ENCODE results near the gene TTLL11.

Gene TTLL11

DNA sequence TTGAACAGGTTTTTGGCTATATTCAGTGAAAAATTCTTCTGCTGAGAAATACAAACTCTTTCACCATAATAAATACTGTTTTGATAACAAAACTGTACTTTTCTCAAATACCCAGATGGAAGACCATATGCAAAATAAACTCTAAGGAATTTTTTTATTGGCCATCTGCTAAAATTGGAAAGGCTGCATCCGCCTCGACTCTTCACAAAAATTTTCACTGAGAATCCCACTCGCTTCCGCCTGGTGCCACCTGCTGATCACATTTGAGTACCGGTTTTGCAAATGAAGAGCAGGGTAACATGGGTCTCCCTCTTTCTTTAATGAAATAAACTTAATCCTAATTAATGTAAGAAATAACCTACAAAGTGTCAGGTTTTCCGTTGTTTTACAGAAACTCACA lies 76.4 kb downstream of the TTLL11 start:
- Histone ChIP-seq H3K4me3 (ENCODE audit: low read length in 2 of 2) (no peak overlapping the region), H3K27me3 (ENCODE audit: control insufficient read depth in 3 of 3, insufficient read depth in 3 of 3, low read depth in 1 of 3, low read length in 3 of 3) (no peaks in the 10 kb centered on the region), H2AK5ac (ENCODE audit: low read depth, low read length) (no peak overlapping the region), H2AFZ (ENCODE audit: low read length) (no peak overlapping the region), H3K9me3 (replicated peaks in 1 of 2; ENCODE audit: control insufficient read depth in 2 of 2, insufficient read depth in 1 of 2, low read depth in 1 of 2, low read length in 2 of 2) (no peaks in the 10 kb centered on the region), H4K8ac (ENCODE audit: low read depth, low read length) (no peak overlapping the region), H3K18ac (ENCODE audit: low read length) (no peak overlapping the region), H3K23ac (ENCODE audit: low read depth, low read length, poor library complexity) (no peak overlapping the region), H3K27ac (replicated peaks; ENCODE audit: low read length) (no peak overlapping the region), H2BK120ac (ENCODE audit: low read depth, low read length) (no peak overlapping the region), H3K4me2 (ENCODE audit: insufficient read depth, low read length, poor library complexity, severe bottlenecking) (no peak overlapping the region), H3K4ac (ENCODE audit: low read length) (no peak overlapping the region), H3K4me1 (ENCODE audit: control insufficient read depth in 2 of 2, insufficient read depth in 1 of 2, low read depth in 1 of 2, low read length in 2 of 2) (no peaks in the 10 kb centered on the region), H3K14ac (ENCODE audit: low read length) (no peak overlapping the region), H2BK5ac (ENCODE audit: low read length) (no peak overlapping the region), H3K36me3 (replicated peaks in 1 of 2; ENCODE audit: control insufficient read depth in 2 of 2, insufficient read depth in 2 of 2, low read length in 2 of 2) (no peaks in the 10 kb centered on the region), H2BK15ac (ENCODE audit: low read length) (no peak overlapping the region), H3K9ac (ENCODE audit: low read depth, low read length, poor library complexity) (no peak overlapping the region), H2BK12ac (ENCODE audit: low read length) (no peak overlapping the region), H4K91ac (ENCODE audit: low read depth, low read length, poor library complexity) (no peak overlapping the region), H3K79me1 (ENCODE audit: low read depth, low read length) (no peaks in the 10 kb centered on the region)
- no peak for DNase-seq (ENCODE audit: low spot score)
- WGBS, 2 donors (ENCODE audit: extremely low coverage in 2 of 2, insufficient read length in 2 of 2, insufficient replicate concordance in 1 of 2), result no CpG with 5 or more reads among the region's 6 CpGs

DNA sequence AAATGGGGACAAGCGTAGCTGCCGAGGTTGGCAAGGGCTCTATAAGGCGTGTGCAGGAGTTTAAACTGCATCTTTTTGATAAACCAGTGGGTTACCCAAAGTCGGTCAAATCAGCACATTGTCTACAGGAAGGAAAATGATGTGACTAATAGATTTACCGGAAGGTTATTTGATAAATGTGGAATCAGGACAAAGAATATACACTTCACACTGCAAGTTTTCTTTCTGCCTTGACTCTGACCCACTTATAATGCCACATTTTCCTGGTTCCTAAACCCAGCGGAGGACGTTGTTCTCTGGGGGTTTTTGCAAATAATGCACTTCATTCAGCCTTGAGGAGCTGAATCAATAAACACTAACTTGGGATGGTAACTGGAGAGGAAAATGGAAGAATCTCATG lies 76.8 kb downstream of the TTLL11 start:
- H3K36me3 ChIP-seq (replicated peaks in 1 of 2; ENCODE audit: control insufficient read depth in 2 of 2, insufficient read depth in 2 of 2, low read length in 2 of 2), result no peaks in the 10 kb centered on the region
- no peak overlapping the region for H2BK12ac ChIP-seq (ENCODE audit: low read length)
- no peak overlapping the region for H2BK120ac ChIP-seq (ENCODE audit: low read depth, low read length)
- H4K8ac ChIP-seq (ENCODE audit: low read depth, low read length), result no peak overlapping the region
- no peak overlapping the region for H4K91ac ChIP-seq (ENCODE audit: low read depth, low read length, poor library complexity)
- H2BK5ac ChIP-seq (ENCODE audit: low read length), result no peak overlapping the region
- no peak overlapping the region for H3K27ac ChIP-seq (replicated peaks; ENCODE audit: low read length)
- no peak overlapping the region for H3K4me2 ChIP-seq (ENCODE audit: insufficient read depth, low read length, poor library complexity, severe bottlenecking)
- no peak overlapping the region for H3K18ac ChIP-seq (ENCODE audit: low read length)
- no peaks in the 10 kb centered on the region for H3K79me1 ChIP-seq (ENCODE audit: low read depth, low read length)
- no peak overlapping the region for H3K23ac ChIP-seq (ENCODE audit: low read depth, low read length, poor library complexity)
- WGBS, 2 donors (ENCODE audit: extremely low coverage in 2 of 2, insufficient read length in 2 of 2, insufficient replicate concordance in 1 of 2), result no CpG with 5 or more reads among the region's 7 CpGs
- H3K9me3 ChIP-seq (replicated peaks in 1 of 2; ENCODE audit: control insufficient read depth in 2 of 2, insufficient read depth in 1 of 2, low read depth in 1 of 2, low read length in 2 of 2), result no peaks in the 10 kb centered on the region
- no peaks in the 10 kb centered on the region for H3K27me3 ChIP-seq (ENCODE audit: control insufficient read depth in 3 of 3, insufficient read depth in 3 of 3, low read depth in 1 of 3, low read length in 3 of 3)
- no peak overlapping the region for H2BK15ac ChIP-seq (ENCODE audit: low read length)
- no peaks in the 10 kb centered on the region for H3K4me1 ChIP-seq (ENCODE audit: control insufficient read depth in 2 of 2, insufficient read depth in 1 of 2, low read depth in 1 of 2, low read length in 2 of 2)
- H2AFZ ChIP-seq (ENCODE audit: low read length), result no peak overlapping the region
- H2AK5ac ChIP-seq (ENCODE audit: low read depth, low read length), result no peak overlapping the region
- no peak overlapping the region for H3K4ac ChIP-seq (ENCODE audit: low read length)
- H3K14ac ChIP-seq (ENCODE audit: low read length), result no peak overlapping the region
- no peak for DNase-seq (ENCODE audit: low spot score)
- no peak overlapping the region for H3K9ac ChIP-seq (ENCODE audit: low read depth, low read length, poor library complexity)
- no peak overlapping the region for H3K4me3 ChIP-seq (ENCODE audit: low read length in 2 of 2)

GRCh38 chr9:122015170-122015821 lies 77.8 kb downstream of the TTLL11 start:
- Histone ChIP-seq H3K4ac (ENCODE audit: low read length) (no peak overlapping the region), H4K91ac (ENCODE audit: low read depth, low read length, poor library complexity) (no peak overlapping the region), H3K36me3 (replicated peaks in 1 of 2; ENCODE audit: control insufficient read depth in 2 of 2, insufficient read depth in 2 of 2, low read length in 2 of 2) (no peaks in the 10 kb centered on the region), H2BK5ac (ENCODE audit: low read length) (no peak overlapping the region), H3K23ac (ENCODE audit: low read depth, low read length, poor library complexity) (no peak overlapping the region), H2BK120ac (ENCODE audit: low read depth, low read length) (no peak overlapping the region), H2BK15ac (ENCODE audit: low read length) (no peak overlapping the region), H3K27ac (replicated peaks; ENCODE audit: low read length) (no peak overlapping the region), H3K9ac (ENCODE audit: low read depth, low read length, poor library complexity) (no peak overlapping the region), H3K9me3 (replicated peaks in 1 of 2; ENCODE audit: control insufficient read depth in 2 of 2, insufficient read depth in 1 of 2, low read depth in 1 of 2, low read length in 2 of 2) (peaks cover 0 to under 1% of the 10 kb centered on the region in 2 donors), H3K4me2 (ENCODE audit: insufficient read depth, low read length, poor library complexity, severe bottlenecking) (no peak overlapping the region), H3K79me1 (ENCODE audit: low read depth, low read length) (no peaks in the 10 kb centered on the region), H2AFZ (ENCODE audit: low read length) (no peak overlapping the region), H4K8ac (ENCODE audit: low read depth, low read length) (no peak overlapping the region), H3K4me3 (ENCODE audit: low read length in 2 of 2) (no peak overlapping the region), H3K4me1 (ENCODE audit: control insufficient read depth in 2 of 2, insufficient read depth in 1 of 2, low read depth in 1 of 2, low read length in 2 of 2) (no peaks in the 10 kb centered on the region), H2AK5ac (ENCODE audit: low read depth, low read length) (no peak overlapping the region), H2BK12ac (ENCODE audit: low read length) (no peak overlapping the region), H3K18ac (ENCODE audit: low read length) (no peak overlapping the region), H3K14ac (ENCODE audit: low read length) (no peak overlapping the region), H3K27me3 (ENCODE audit: control insufficient read depth in 3 of 3, insufficient read depth in 3 of 3, low read depth in 1 of 3, low read length in 3 of 3) (no peaks in the 10 kb centered on the region)
- no peak for DNase-seq (ENCODE audit: low spot score)
- WGBS, 2 donors (ENCODE audit: extremely low coverage in 2 of 2, insufficient read length in 2 of 2, insufficient replicate concordance in 1 of 2), result no CpG with 5 or more reads among the region's 11 CpGs

DNA sequence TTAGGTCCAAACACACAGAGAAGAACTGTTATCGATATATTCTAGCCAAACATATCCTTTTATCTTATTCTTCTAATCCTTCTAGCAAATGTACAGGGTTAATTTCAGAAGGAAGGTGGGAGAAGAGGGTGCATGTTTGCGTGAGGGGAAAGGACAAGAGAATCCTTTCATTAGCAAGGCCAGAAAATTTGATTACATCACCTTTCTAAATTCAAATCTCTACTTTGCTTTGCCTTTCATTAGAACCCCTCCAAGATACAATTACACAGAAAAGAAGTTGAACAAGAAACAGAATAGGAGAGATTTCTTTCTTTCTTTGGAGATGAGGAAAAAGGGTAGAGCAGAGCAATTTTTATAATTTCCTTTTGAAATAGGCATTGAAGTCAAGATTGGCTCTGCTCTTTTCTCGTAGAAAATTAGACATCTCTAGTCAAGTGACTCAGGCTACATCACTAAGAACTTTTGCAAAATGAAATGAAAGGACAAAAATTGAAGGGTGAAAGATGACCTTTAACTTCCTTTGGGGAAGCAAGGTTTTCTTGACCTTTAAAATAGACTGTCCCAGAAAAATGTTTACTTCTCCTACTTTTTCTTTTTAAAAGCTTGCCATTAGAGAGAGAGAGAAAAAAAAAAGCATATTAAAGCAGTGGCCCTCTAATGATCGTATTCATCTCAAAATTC lies 81.2 kb downstream of the TTLL11 start:
- Histone ChIP-seq H4K8ac (ENCODE audit: low read depth, low read length) (no peak overlapping the region), H3K4me2 (ENCODE audit: insufficient read depth, low read length, poor library complexity, severe bottlenecking) (no peak overlapping the region), H3K79me1 (ENCODE audit: low read depth, low read length) (no peaks in the 10 kb centered on the region)

More for the DNA sequence above, 81.2 kb downstream of the TTLL11 start:
- no peaks in the 10 kb centered on the region for H3K4me1 ChIP-seq (ENCODE audit: control insufficient read depth in 2 of 2, insufficient read depth in 1 of 2, low read depth in 1 of 2, low read length in 2 of 2)
- no peak overlapping the region for H4K91ac ChIP-seq (ENCODE audit: low read depth, low read length, poor library complexity)
- no peak overlapping the region for H3K14ac ChIP-seq (ENCODE audit: low read length)
- no peak overlapping the region for H3K18ac ChIP-seq (ENCODE audit: low read length)
- H3K9ac ChIP-seq (ENCODE audit: low read depth, low read length, poor library complexity), result no peak overlapping the region
- peaks cover 0 to 1% of the 10 kb centered on the region in 2 donors for H3K9me3 ChIP-seq (replicated peaks in 1 of 2; ENCODE audit: control insufficient read depth in 2 of 2, insufficient read depth in 1 of 2, low read depth in 1 of 2, low read length in 2 of 2)
- H2BK120ac ChIP-seq (ENCODE audit: low read depth, low read length), result no peak overlapping the region
- no peak overlapping the region for H2BK15ac ChIP-seq (ENCODE audit: low read length)
- no peak overlapping the region for H2BK12ac ChIP-seq (ENCODE audit: low read length)
- no peak overlapping the region for H3K27ac ChIP-seq (replicated peaks; ENCODE audit: low read length)
- H2AFZ ChIP-seq (ENCODE audit: low read length), result no peak overlapping the region
- H3K36me3 ChIP-seq (replicated peaks in 1 of 2; ENCODE audit: control insufficient read depth in 2 of 2, insufficient read depth in 2 of 2, low read length in 2 of 2), result no peaks in the 10 kb centered on the region
- WGBS, 2 donors (ENCODE audit: extremely low coverage in 2 of 2, insufficient read length in 2 of 2, insufficient replicate concordance in 1 of 2), result no CpG with 5 or more reads among the region's 4 CpGs
- H3K23ac ChIP-seq (ENCODE audit: low read depth, low read length, poor library complexity), result no peak overlapping the region
- H3K4me3 ChIP-seq (ENCODE audit: low read length in 2 of 2), result no peak overlapping the region
- no peak overlapping the region for H2BK5ac ChIP-seq (ENCODE audit: low read length)
- H3K4ac ChIP-seq (ENCODE audit: low read length), result no peak overlapping the region
- no peaks in the 10 kb centered on the region for H3K27me3 ChIP-seq (ENCODE audit: control insufficient read depth in 3 of 3, insufficient read depth in 3 of 3, low read depth in 1 of 3, low read length in 3 of 3)
- no peak overlapping the region for H2AK5ac ChIP-seq (ENCODE audit: low read depth, low read length)
- no peak for DNase-seq (ENCODE audit: low spot score)
